Heart left ventricle (tissue), 13 donors: ENCODE measurements around the gene BMP10.

Experiments used
- POLR2A ChIP-seq, 2 donors: fragments of 450-650 bp; IDR thresholded peaks; one replicate each; pipeline ENCODE4 v1.6.1; 2017; ENCODE audit warnings: antibody characterized with exemption in 2 of 2, mild to moderate bottlenecking in 2 of 2, moderate library complexity in 2 of 2
- TF ChIP-seq, protein P1 (sequence below), 12 donors: fragments of 200-600 bp; sonication (generic) in 4 of 12; IDR thresholded peaks; one replicate each; pipeline versions ENCODE4 v1.5.0 to v1.8.0; 2018 to 2022; ENCODE audit warnings: antibody characterized with exemption in 12 of 12, mild to moderate bottlenecking in 5 of 12
- donor health status: ischemic (EF 13 %, LVEDD 7.1; RV severe dilation, severe dysfunction).
- donor health status: DM: no; HTN: yes; CAD: no.
- donor health status: DM: no; HTN: no; CAD: no.
- donor health status: ischemic (EF 25% LVEDD 6.9; RV normal size, moderate dysfunction).
- donor health status: ischemic (EF 25% LVEDD 5.7; RV mildly dilated, moderate dysfunction).
- donor health status: ischemic (EF 35%, LVEDD 5.7; RV mildly dilated, moderate dysfunction).
- donor health status: nonischemic (EF 11% LVEDD 7.7; RV severe dilation, severe dysfunction).
- donor health status: DM: yes; HTN: yes; CAD: no.
- donor health status: PGD.
- donor health status: ischemic (EF 29% LVEDD 5.4; RV normal size, mild dysfunction).
- donor health status: nonischemic (EF 23%, LVEDD 6.1; RV moderate dilation, normal function).

DNA sequence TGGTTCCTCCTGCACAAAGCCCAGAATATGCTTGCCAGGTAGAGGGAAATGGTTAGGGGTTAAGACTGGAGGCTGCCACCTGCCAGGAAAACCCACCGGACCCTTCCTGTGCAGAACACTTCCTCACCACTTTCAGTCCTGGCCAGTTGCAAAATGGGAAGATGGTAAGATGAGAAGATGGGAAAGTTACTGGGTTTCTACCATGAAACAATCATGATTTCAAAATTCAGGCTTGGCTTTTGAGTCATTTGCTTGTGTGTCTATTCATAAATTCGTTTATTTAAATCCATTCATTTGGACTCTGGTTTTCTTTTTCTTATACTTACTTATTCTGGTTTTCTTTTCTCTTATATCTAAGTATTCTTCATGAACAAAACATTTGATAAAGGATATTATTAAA lies 7.2 kb downstream of the BMP10 start:
- TF ChIP-seq, protein P1, sequence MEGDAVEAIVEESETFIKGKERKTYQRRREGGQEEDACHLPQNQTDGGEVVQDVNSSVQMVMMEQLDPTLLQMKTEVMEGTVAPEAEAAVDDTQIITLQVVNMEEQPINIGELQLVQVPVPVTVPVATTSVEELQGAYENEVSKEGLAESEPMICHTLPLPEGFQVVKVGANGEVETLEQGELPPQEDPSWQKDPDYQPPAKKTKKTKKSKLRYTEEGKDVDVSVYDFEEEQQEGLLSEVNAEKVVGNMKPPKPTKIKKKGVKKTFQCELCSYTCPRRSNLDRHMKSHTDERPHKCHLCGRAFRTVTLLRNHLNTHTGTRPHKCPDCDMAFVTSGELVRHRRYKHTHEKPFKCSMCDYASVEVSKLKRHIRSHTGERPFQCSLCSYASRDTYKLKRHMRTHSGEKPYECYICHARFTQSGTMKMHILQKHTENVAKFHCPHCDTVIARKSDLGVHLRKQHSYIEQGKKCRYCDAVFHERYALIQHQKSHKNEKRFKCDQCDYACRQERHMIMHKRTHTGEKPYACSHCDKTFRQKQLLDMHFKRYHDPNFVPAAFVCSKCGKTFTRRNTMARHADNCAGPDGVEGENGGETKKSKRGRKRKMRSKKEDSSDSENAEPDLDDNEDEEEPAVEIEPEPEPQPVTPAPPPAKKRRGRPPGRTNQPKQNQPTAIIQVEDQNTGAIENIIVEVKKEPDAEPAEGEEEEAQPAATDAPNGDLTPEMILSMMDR (IDR thresholded peaks at IDR 0.05): no peak
- no peak for TF ChIP-seq POLR2A (IDR thresholded peaks at IDR 0.05)
